ENCODE measurements around the gene JAM3.

Gene JAM3

DNA sequence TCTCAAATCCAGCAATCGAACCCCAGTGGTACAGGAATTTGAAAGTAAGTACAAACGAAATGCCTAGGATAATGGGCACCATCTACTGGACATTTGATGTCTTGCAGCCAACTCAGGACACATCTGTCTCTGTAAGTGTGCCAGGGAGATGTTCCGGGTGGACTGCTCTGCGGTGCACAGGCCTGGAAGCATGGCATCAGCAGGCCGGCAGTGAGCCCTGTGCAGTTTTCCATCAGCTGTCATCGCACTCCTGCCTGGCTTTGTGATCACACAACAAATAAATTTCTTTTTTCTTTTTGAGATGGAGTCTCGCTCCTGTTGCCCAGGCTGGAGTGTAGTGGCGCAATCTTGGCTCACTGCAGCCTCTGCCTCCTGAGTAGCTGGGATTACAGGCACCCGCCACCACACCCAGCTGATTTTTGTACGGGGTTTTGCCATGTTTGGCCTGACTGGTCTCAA, 71.0 kb downstream of the JAM3 start:
- H3K4me1 ChIP-seq (ENCODE audit: insufficient read depth, low read length): peaks cover 4% of the 10 kb centered on the region; the same call in 1 of the 2 replicates
- peak; percentile 60 for DNase-seq
- peaks cover 16% of the 10 kb centered on the region for H3K36me3 ChIP-seq (ENCODE audit: insufficient read depth, low read length)
- no peak overlapping the region for H3K9ac ChIP-seq (ENCODE audit: low read depth, low read length)
- no peaks in the 10 kb centered on the region for H3K27me3 ChIP-seq (ENCODE audit: insufficient read depth, low read length, poor library complexity)
- H3K4me3 ChIP-seq (ENCODE audit: low read depth in 1 of 2, low read length in 2 of 2): no peak overlapping the region
- no peaks in the 10 kb centered on the region for H3K79me2 ChIP-seq (ENCODE audit: insufficient read depth, low read length)
- no peak overlapping the region for H3K4me2 ChIP-seq (ENCODE audit: insufficient read depth, low read length)
- no peaks in the 10 kb centered on the region for H4K20me1 ChIP-seq (ENCODE audit: insufficient read depth, low read length)
- no peak for TF ChIP-seq EZH2 (IDR thresholded peaks at IDR 0.05; ENCODE audit: borderline replicate concordance, low read depth, low read length, severe bottlenecking)
- TF ChIP-seq, protein P1, sequence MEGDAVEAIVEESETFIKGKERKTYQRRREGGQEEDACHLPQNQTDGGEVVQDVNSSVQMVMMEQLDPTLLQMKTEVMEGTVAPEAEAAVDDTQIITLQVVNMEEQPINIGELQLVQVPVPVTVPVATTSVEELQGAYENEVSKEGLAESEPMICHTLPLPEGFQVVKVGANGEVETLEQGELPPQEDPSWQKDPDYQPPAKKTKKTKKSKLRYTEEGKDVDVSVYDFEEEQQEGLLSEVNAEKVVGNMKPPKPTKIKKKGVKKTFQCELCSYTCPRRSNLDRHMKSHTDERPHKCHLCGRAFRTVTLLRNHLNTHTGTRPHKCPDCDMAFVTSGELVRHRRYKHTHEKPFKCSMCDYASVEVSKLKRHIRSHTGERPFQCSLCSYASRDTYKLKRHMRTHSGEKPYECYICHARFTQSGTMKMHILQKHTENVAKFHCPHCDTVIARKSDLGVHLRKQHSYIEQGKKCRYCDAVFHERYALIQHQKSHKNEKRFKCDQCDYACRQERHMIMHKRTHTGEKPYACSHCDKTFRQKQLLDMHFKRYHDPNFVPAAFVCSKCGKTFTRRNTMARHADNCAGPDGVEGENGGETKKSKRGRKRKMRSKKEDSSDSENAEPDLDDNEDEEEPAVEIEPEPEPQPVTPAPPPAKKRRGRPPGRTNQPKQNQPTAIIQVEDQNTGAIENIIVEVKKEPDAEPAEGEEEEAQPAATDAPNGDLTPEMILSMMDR (IDR thresholded peaks at IDR 0.05; ENCODE audit: borderline replicate concordance, extremely low read depth, low read length, poor library complexity, severe bottlenecking): peak; percentile 90
- H2AFZ ChIP-seq (ENCODE audit: low read depth, low read length): no peak overlapping the region
- no peak overlapping the region for H3K27ac ChIP-seq (ENCODE audit: low read length)
- no peaks in the 10 kb centered on the region for H3K9me3 ChIP-seq (ENCODE audit: insufficient read depth, low read length, severe bottlenecking)
- peak; percentile 84 for ATAC-seq (ENCODE audit: insufficient read depth, low read depth)

DNA sequence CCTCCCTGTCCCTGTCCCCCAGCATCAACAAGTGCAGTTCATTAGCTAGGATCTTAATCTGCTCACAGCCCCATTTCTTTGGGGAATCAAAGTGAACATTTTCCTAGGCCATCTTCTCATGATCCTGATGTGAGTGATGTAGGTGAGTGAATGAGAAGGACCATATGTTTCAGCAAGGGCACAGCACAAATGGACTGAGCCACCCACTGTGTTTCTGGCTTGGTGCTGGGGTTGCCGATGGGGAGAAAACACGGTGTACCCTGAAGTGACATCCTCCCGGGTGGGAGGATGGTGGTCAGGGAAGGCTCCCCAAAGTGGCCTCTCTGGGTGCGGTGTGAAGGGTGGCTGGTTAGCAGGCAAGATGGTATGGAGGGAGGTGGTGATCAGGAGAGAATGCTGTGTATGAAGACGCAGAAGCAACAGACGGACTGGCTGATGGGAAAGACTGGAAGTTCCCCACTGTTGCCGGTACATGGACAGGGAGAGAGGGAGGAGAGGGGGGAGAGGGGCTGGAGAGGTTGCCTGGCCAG, 72.2 kb downstream of the JAM3 start:
- TF ChIP-seq EZH2 (IDR thresholded peaks at IDR 0.05; ENCODE audit: borderline replicate concordance, low read depth, low read length, severe bottlenecking): no peak
- TF ChIP-seq, protein P1 (IDR thresholded peaks at IDR 0.05; ENCODE audit: borderline replicate concordance, extremely low read depth, low read length, poor library complexity, severe bottlenecking): no peak
- no peaks in the 10 kb centered on the region; the same call in 1 of the 2 replicates for H4K20me1 ChIP-seq (ENCODE audit: insufficient read depth, low read length)
- peaks cover 26% of the 10 kb centered on the region for H3K36me3 ChIP-seq (ENCODE audit: insufficient read depth, low read length)

DNA sequence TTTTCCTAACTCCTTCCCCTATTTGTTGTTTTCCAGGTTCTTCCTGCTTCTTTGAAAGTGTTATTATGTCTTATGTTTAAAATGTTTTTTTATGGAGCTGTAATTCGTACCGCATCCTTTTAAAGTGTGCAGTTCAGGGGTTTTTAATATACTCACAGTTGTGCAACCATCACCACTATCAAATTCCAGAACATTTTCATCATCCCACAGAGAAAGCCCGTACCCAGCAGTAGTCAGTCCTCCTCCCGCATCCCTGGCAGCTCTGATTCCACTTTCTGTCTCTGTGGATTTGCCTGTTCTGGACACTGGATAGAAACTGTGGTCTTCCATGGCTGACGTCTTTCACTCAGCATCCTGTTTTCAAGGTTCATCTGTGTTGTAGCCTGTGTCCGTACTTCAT, 73.7 kb downstream of the JAM3 start:
- Histone ChIP-seq H3K9me3 (ENCODE audit: insufficient read depth, low read length, severe bottlenecking) (no peaks in the 10 kb centered on the region), H3K27ac (ENCODE audit: low read length) (no peak overlapping the region), H3K36me3 (ENCODE audit: insufficient read depth, low read length) (peaks cover 31% of the 10 kb centered on the region), H3K4me3 (ENCODE audit: low read depth in 1 of 2, low read length in 2 of 2) (no peak overlapping the region), H3K9ac (ENCODE audit: low read depth, low read length) (no peak overlapping the region), H2AFZ (ENCODE audit: low read depth, low read length) (no peak overlapping the region), H3K79me2 (ENCODE audit: insufficient read depth, low read length) (no peaks in the 10 kb centered on the region), H3K27me3 (ENCODE audit: insufficient read depth, low read length, poor library complexity) (no peaks in the 10 kb centered on the region), H3K4me1 (ENCODE audit: insufficient read depth, low read length) (peaks cover 4% of the 10 kb centered on the region; the same call in 1 of the 2 replicates), H4K20me1 (ENCODE audit: insufficient read depth, low read length) (no peaks in the 10 kb centered on the region; the same call in 1 of the 2 replicates), H3K4me2 (ENCODE audit: insufficient read depth, low read length) (no peak overlapping the region)
- no peak for DNase-seq
- TF ChIP-seq, protein P1 (IDR thresholded peaks at IDR 0.05; ENCODE audit: borderline replicate concordance, extremely low read depth, low read length, poor library complexity, severe bottlenecking): no peak
- no peak for TF ChIP-seq EZH2 (IDR thresholded peaks at IDR 0.05; ENCODE audit: borderline replicate concordance, low read depth, low read length, severe bottlenecking)
- no peak for ATAC-seq (ENCODE audit: insufficient read depth, low read depth)

More for the DNA sequence above, 72.2 kb downstream of the JAM3 start:
- H3K4me3 ChIP-seq (ENCODE audit: low read depth in 1 of 2, low read length in 2 of 2): no peak overlapping the region
- no peak overlapping the region for H3K9ac ChIP-seq (ENCODE audit: low read depth, low read length)
- H2AFZ ChIP-seq (ENCODE audit: low read depth, low read length): no peak overlapping the region
- peaks cover 4% of the 10 kb centered on the region; the same call in 1 of the 2 replicates for H3K4me1 ChIP-seq (ENCODE audit: insufficient read depth, low read length)
- DNase-seq (no peak), ATAC-seq (ENCODE audit: insufficient read depth, low read depth) (no peak)
- no peaks in the 10 kb centered on the region for H3K79me2 ChIP-seq (ENCODE audit: insufficient read depth, low read length)
- no peaks in the 10 kb centered on the region for H3K27me3 ChIP-seq (ENCODE audit: insufficient read depth, low read length, poor library complexity)
- H3K4me2 ChIP-seq (ENCODE audit: insufficient read depth, low read length): no peak overlapping the region
- H3K9me3 ChIP-seq (ENCODE audit: insufficient read depth, low read length, severe bottlenecking): no peaks in the 10 kb centered on the region
- no peak overlapping the region for H3K27ac ChIP-seq (ENCODE audit: low read length)
